Prostate gland (tissue), 2 donors: Measurements from ENCODE around the gene DNTT. TPM values are rescaled to one million over a fixed set of nuclear protein-coding genes. Genes with fewer than 3 reads are reported as not detected.

Source experiments
- DNase-seq: peaks from one replicate; pipeline ENCODE4 v3.0.0-alpha.2; 2019; ENCODE audit warnings: low spot score
- H3K27ac ChIP-seq, 2 donors: fragments of 200-600 bp; sonication (generic); 2 replicates each; pipeline ENCODE4 v1.5.1; 2017 to 2019
- H3K27me3 ChIP-seq: fragments of 200-600 bp; sonication (generic); replicated peaks from 2 replicates; pipeline ENCODE4 v1.5.1; 2019; ENCODE audit not compliant: insufficient read depth
- H3K36me3 ChIP-seq, 2 donors: fragments of 200-600 bp; sonication (generic); 1 replicate in 1 of 2; 2 replicates in 1 of 2; pipeline versions ENCODE4 v1.5.1 to v1.8.1; 2017 to 2019
- H3K4me1 ChIP-seq: fragments of 200-600 bp; sonication (generic); replicated peaks from 2 replicates; pipeline ENCODE4 v1.5.1; 2019
- H3K4me3 ChIP-seq, 2 donors: fragments of 200-600 bp; sonication (generic); 2 replicates each; pipeline ENCODE4 v1.5.1; 2017 to 2019
- H3K9me3 ChIP-seq: fragments of 200-600 bp; sonication (generic); 2 replicates; pipeline ENCODE4 v1.5.1; 2017
- POLR2A ChIP-seq: fragments of 450-650 bp; IDR thresholded peaks from one replicate; pipeline ENCODE4 v1.6.1; 2016; ENCODE audit warnings: antibody characterized with exemption, mild to moderate bottlenecking
- POLR2AphosphoS5 ChIP-seq: sonication (generic); formaldehyde crosslinking; IDR thresholded peaks from one replicate; pipeline ENCODE4 v1.6.1; 2017; ENCODE audit warnings: antibody characterized with exemption
- WGBS: methylation state at CpG from one replicate; pipeline ENCODE4 v1.1.5; 2018; 5-methylcytosine and 5-hydroxymethylcytosine counted together
- intact Hi-C: fragments of 100-400 bp; cut with DNase I; formaldehyde crosslinking; loops from one replicate; pipeline ENCODE4 v1.14.2; 2022
- total RNA-seq, 2 donors: library from RNA; depleted of rRNA; stranded (reverse); fragments of >200 nt; gene quantifications; one replicate each; pipeline ENCODE4 v1.1.0, GENCODE V29; 2016
- TF ChIP-seq, protein P1 (sequence below), 4 experiments: fragments of 200-600 bp in 2 of 4; fragments of 450-650 bp in 2 of 4; sonication (generic) in 2 of 4; IDR thresholded peaks; 1 replicate in 3 of 4; 2 replicates in 1 of 4; pipeline ENCODE4 v1.5.1; 2016 to 2019; ENCODE audit warnings: antibody characterized with exemption in 4 of 4, mild to moderate bottlenecking in 2 of 4, moderate library complexity in 2 of 4

The DNTT gene
- total RNA-seq, 2 donors from 2014 or later, result not detected

GRCh38 chr10:96280859-96281258 lies 23.4 kb upstream of the DNTT start:
- Histone ChIP-seq H3K9me3 (no peaks in the 10 kb centered on the region), H3K4me1 (no peaks in the 10 kb centered on the region), H3K27me3 (no peaks in the 10 kb centered on the region), H3K4me3 (no peak overlapping the region), H3K36me3 (no peaks in the 10 kb centered on the region), H3K27ac (no peak overlapping the region)
- 85% methylated on average over 2 of the region's 2 CpGs for WGBS
- no peak for TF ChIP-seq POLR2AphosphoS5
- TF ChIP-seq, protein P1, sequence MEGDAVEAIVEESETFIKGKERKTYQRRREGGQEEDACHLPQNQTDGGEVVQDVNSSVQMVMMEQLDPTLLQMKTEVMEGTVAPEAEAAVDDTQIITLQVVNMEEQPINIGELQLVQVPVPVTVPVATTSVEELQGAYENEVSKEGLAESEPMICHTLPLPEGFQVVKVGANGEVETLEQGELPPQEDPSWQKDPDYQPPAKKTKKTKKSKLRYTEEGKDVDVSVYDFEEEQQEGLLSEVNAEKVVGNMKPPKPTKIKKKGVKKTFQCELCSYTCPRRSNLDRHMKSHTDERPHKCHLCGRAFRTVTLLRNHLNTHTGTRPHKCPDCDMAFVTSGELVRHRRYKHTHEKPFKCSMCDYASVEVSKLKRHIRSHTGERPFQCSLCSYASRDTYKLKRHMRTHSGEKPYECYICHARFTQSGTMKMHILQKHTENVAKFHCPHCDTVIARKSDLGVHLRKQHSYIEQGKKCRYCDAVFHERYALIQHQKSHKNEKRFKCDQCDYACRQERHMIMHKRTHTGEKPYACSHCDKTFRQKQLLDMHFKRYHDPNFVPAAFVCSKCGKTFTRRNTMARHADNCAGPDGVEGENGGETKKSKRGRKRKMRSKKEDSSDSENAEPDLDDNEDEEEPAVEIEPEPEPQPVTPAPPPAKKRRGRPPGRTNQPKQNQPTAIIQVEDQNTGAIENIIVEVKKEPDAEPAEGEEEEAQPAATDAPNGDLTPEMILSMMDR (IDR thresholded peaks at IDR 0.05), result no peak
- TF ChIP-seq POLR2A, result no peak
- no peak for DNase-seq
- intact Hi-C loops, result loop anchor here (10.0 kb wide), 1 partner anchor 246 kb away; no protein-coding TSS in a partner anchor

DNA sequence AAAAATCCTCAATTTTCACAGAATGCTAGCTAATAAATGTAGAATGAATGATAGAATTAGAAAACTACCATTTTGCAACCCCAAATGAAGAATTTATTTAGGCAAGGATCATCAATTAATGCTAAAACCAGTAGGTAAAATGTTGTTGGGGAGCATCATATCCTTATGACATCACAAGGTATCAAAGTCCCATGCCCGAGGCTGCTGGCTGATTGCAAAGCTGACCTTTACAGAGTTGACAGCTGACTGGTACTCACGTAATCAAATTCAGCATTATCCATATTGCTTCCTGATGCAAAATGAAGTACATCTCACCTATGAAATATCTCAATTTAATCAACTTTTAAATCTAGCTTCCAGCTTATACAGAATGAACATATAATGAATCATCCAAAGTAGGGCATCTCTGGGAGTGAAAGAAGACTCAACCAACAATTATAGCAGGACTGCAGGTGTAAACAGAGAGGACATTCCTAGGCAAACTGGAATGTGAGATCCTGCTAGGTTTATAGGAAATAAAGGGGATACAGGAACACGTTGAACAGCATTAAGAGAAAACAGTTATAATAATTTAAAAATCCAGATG lies 22.7 kb upstream of the DNTT start:
- WGBS, result 91% methylated on average over 3 of the region's 3 CpGs
- H3K9me3 ChIP-seq, result no peaks in the 10 kb centered on the region
- no peaks in the 10 kb centered on the region for H3K27me3 ChIP-seq
- no peak for DNase-seq
- TF ChIP-seq POLR2AphosphoS5 (no peak), POLR2A (no peak)
- TF ChIP-seq, protein P1 (IDR thresholded peaks at IDR 0.05), result no peak
- H3K36me3 ChIP-seq, result no peaks in the 10 kb centered on the region
- intact Hi-C loops, result loop anchor here (10.0 kb wide), 1 partner anchor 247 kb away; no protein-coding TSS in a partner anchor
- H3K4me1 ChIP-seq, result no peaks in the 10 kb centered on the region
- H3K4me3 ChIP-seq, result no peak overlapping the region
- H3K27ac ChIP-seq, result no peak overlapping the region

DNA sequence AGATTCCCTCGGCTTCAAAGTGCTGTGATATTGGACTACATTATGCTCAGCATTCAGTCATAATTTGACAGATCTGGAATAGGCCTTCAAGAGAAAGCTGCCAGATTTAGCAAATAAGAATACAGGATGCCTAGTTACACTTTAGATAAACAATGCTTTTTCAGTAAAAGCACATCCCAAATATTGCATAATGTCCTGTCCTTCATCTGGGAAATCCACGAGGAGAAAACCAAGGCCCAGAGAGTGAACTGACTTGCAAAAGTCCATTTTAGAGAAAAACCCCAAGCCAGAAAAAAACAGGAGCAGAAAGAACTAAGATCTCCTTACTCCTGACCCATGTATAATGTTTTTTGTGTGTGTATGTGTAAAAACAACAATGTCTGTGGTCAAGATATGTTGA lies 20.9 kb upstream of the DNTT start:
- Histone ChIP-seq H3K36me3 (no peaks in the 10 kb centered on the region), H3K9me3 (no peaks in the 10 kb centered on the region), H3K27me3 (no peaks in the 10 kb centered on the region), H3K4me1 (no peaks in the 10 kb centered on the region), H3K4me3 (no peak overlapping the region), H3K27ac (no peak overlapping the region)
- WGBS, result 65% methylated on average over 2 of the region's 2 CpGs
- DNase-seq, result no peak
- intact Hi-C loops, result loop anchor here (10.0 kb wide), 1 partner anchor 249 kb away; no protein-coding TSS in a partner anchor
- TF ChIP-seq POLR2A (no peak), POLR2AphosphoS5 (no peak)
- TF ChIP-seq, protein P1 (IDR thresholded peaks at IDR 0.05), result no peak

DNA sequence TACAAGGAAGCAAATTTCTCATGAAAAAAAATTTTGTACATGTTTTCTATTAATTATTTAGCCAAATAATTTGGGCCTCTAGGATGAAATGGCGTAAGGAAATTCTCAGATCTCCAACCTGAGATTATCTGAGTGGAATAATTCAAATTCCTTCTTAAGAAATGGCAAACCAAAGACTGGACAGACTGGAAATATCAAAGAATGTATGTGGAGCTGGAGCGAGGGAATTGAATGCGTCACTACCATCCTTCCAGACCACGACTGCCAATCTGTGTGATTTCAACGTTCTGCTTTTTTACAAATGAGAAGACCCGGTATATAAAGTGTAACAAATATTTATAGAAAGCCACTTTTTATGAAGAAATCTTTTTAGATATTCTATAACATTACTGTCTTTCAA lies 20.5 kb upstream of the DNTT start:
- Histone ChIP-seq H3K36me3 (no peaks in the 10 kb centered on the region), H3K4me1 (no peaks in the 10 kb centered on the region), H3K4me3 (no peak overlapping the region), H3K9me3 (no peaks in the 10 kb centered on the region), H3K27me3 (no peaks in the 10 kb centered on the region), H3K27ac (no peak overlapping the region)
- intact Hi-C loops, result loop anchor here (10.0 kb wide), 1 partner anchor 249 kb away; no protein-coding TSS in a partner anchor
- WGBS, result 71% methylated on average over 6 of the region's 6 CpGs
- DNase-seq, result no peak
- TF ChIP-seq, protein P1 (IDR thresholded peaks at IDR 0.05), result no peak
- TF ChIP-seq POLR2AphosphoS5, result no peak
- no peak for TF ChIP-seq POLR2A

- intact Hi-C loops, result loop anchor here (10.0 kb wide), 1 partner anchor 251 kb away; no protein-coding TSS in a partner anchor
Observed at GRCh38 chr10:96285331-96285752, 18.9 kb upstream of the DNTT start.

More at GRCh38 chr10:96285331-96285752, 18.9 kb upstream of the DNTT start:
- H3K36me3 ChIP-seq, result no peaks in the 10 kb centered on the region
- WGBS, result 81% methylated on average over 8 of the region's 8 CpGs
- DNase-seq, result no peak
- no peaks in the 10 kb centered on the region for H3K4me1 ChIP-seq
- H3K4me3 ChIP-seq, result no peak overlapping the region
- no peak for TF ChIP-seq POLR2AphosphoS5
- TF ChIP-seq, protein P1 (IDR thresholded peaks at IDR 0.05), result no peak
- TF ChIP-seq POLR2A, result no peak
- H3K27ac ChIP-seq, result no peak overlapping the region
- H3K9me3 ChIP-seq, result no peaks in the 10 kb centered on the region
- H3K27me3 ChIP-seq, result no peaks in the 10 kb centered on the region
